Colonic mucosa (tissue), 4 donors: Measurements from ENCODE around the gene PLXNA1. TPM values are rescaled to one million over a fixed set of nuclear protein-coding genes. Genes with fewer than 3 reads are reported as not detected.

Experiments used
- DNase-seq: peaks from one replicate; pipeline ENCODE4 v3.0.0-alpha.2; 2020
- H3K27ac ChIP-seq: fragments of 200-600 bp; one replicate; pipeline ENCODE4 v1.8.0; 2021
- H3K27me3 ChIP-seq: fragments of 200-600 bp; one replicate; pipeline ENCODE4 v1.8.0; 2021
- H3K36me3 ChIP-seq: fragments of 200-600 bp; one replicate; pipeline ENCODE4 v1.8.0; 2021
- H3K4me1 ChIP-seq: fragments of 200-600 bp; one replicate; pipeline ENCODE4 v1.8.0; 2021; ENCODE audit warnings: mild to moderate bottlenecking
- H3K4me3 ChIP-seq: fragments of 200-600 bp; one replicate; pipeline ENCODE4 v1.8.0; 2021
- H3K9ac ChIP-seq, 2 donors: one replicate each; pipeline ENCODE4 v1.7.0; 2013; ENCODE audit warnings: control low read depth in 2 of 2, low read depth in 2 of 2, low read length in 2 of 2
- H3K9me3 ChIP-seq: fragments of 200-600 bp; one replicate; pipeline ENCODE4 v1.8.0; 2021
- intact Hi-C: fragments of 100-400 bp; cut with DNase I; formaldehyde crosslinking; loops from one replicate; pipeline ENCODE4 v1.14.1; 2022
- total RNA-seq, 2 donors: library from RNA; stranded (reverse); fragmentation: NEBNext Ultra II Directional in 1 of 2; extraction: Animal tissue kit (Norgen Biotek cat#: 25700) in 1 of 2; gene quantifications; one replicate each; pipeline ENCODE4 v1.2.1, GENCODE V29; 2021
- TF ChIP-seq, protein P1 (sequence below): fragments of 200-600 bp; IDR thresholded peaks from one replicate; pipeline ENCODE4 v1.8.0; 2022; ENCODE audit warnings: antibody characterized with exemption, mild to moderate bottlenecking
- donor health status: healthy.
- donor health status: DM: no; HTN: no; CAD: no.
- donor health status: DM: no; HTN: no; CAD: no.

The PLXNA1 gene
- total RNA-seq, 2 donors from 2014 or later, result 16.0 to 19.3 TPM

- TF ChIP-seq, protein P1, sequence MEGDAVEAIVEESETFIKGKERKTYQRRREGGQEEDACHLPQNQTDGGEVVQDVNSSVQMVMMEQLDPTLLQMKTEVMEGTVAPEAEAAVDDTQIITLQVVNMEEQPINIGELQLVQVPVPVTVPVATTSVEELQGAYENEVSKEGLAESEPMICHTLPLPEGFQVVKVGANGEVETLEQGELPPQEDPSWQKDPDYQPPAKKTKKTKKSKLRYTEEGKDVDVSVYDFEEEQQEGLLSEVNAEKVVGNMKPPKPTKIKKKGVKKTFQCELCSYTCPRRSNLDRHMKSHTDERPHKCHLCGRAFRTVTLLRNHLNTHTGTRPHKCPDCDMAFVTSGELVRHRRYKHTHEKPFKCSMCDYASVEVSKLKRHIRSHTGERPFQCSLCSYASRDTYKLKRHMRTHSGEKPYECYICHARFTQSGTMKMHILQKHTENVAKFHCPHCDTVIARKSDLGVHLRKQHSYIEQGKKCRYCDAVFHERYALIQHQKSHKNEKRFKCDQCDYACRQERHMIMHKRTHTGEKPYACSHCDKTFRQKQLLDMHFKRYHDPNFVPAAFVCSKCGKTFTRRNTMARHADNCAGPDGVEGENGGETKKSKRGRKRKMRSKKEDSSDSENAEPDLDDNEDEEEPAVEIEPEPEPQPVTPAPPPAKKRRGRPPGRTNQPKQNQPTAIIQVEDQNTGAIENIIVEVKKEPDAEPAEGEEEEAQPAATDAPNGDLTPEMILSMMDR, result no peak
- intact Hi-C loops, result no loop called here
- H3K4me1 ChIP-seq, result no peaks in the 10 kb centered on the region
- H3K36me3 ChIP-seq, result no peaks in the 10 kb centered on the region
- no peak overlapping the region for H3K9ac ChIP-seq
- no peak overlapping the region for H3K4me3 ChIP-seq
- no peak for DNase-seq
- H3K9me3 ChIP-seq, result no peaks in the 10 kb centered on the region
- H3K27ac ChIP-seq, result no peak overlapping the region
- no peaks in the 10 kb centered on the region for H3K27me3 ChIP-seq
These were observed 9.9 kb downstream of the PLXNA1 start for GRCh38 chr3:126992776-126993175.

DNA sequence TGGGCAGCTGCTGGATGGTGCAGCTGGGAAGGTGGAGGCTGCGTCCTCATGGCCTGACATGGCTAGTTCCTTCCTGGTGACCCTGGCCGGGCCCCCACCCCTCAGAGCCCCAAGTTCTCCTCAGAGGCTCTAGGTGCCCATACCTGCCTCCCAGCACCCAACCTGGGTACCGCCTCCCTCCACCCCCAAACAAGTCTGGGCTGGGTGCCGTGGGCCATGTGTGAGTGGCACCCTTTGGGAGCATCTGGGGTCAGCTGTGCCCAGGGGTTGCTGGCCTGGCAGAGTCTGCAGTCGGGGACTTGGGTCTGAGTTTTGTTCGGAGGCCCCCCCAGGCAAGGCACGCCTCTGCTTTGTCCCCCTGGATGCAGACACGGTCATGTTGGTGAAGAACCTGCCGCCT is 10.5 kb downstream of the PLXNA1 start:
- Histone ChIP-seq H3K4me3 (no peak overlapping the region), H3K9me3 (no peaks in the 10 kb centered on the region), H3K27ac (no peak overlapping the region), H3K4me1 (no peaks in the 10 kb centered on the region), H3K36me3 (no peaks in the 10 kb centered on the region), H3K27me3 (no peaks in the 10 kb centered on the region), H3K9ac (no peak overlapping the region)
- intact Hi-C loops, result no loop called here
- TF ChIP-seq, protein P1, result no peak
- DNase-seq, result no peak

GRCh38 chr3:126994661-126995245 is 11.8 kb downstream of the PLXNA1 start:
- Histone ChIP-seq H3K27ac (no peak overlapping the region), H3K36me3 (no peaks in the 10 kb centered on the region), H3K9ac (no peak overlapping the region), H3K27me3 (no peaks in the 10 kb centered on the region), H3K4me3 (no peak overlapping the region), H3K9me3 (no peaks in the 10 kb centered on the region), H3K4me1 (no peaks in the 10 kb centered on the region)
- no peak for DNase-seq
- TF ChIP-seq, protein P1, result no peak
- intact Hi-C loops, result no loop called here

GRCh38 chr3:126995254-126995780 is 12.4 kb downstream of the PLXNA1 start:
- TF ChIP-seq, protein P1, result no peak
- no peak overlapping the region for H3K9ac ChIP-seq

DNA sequence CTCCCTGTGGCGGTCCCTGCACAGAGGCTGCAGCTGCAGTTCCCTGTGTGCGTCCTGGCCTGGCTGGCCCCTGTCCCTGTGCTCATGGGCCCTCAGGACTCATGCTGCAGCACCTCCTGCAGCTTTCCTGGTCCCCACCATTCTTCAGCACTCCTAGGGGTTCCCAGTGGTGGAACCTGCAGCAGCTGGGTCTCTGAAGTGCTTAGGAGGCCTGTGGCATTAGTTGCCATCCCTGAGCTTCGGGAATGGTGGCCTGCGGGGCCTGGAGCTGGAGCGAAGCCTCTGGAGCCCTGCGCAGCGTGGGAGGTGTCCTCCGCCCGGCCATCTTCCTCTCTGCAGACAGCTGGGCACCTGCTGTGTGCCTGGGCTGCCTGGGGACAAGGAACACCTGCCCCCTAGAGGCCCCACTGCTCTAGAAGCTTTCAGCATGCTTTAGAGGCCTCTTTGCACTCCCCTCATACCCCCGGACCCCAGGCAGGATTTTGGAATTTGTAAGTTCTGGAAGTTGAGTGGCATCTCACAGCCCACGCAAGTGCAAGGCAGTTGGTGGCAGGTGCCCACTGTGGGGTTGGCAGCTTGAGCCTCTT is 13.1 kb downstream of the PLXNA1 start:
- TF ChIP-seq, protein P1, result no peak
- Histone ChIP-seq H3K27me3 (no peaks in the 10 kb centered on the region), H3K4me3 (no peak overlapping the region), H3K36me3 (no peaks in the 10 kb centered on the region), H3K27ac (no peak overlapping the region), H3K4me1 (no peaks in the 10 kb centered on the region), H3K9me3 (no peaks in the 10 kb centered on the region), H3K9ac (no peak overlapping the region)
- DNase-seq, result no peak
- intact Hi-C loops, result no loop called here

More at GRCh38 chr3:126995254-126995780, 12.4 kb downstream of the PLXNA1 start:
- H3K27me3 ChIP-seq, result no peaks in the 10 kb centered on the region
- no peaks in the 10 kb centered on the region for H3K36me3 ChIP-seq
- no peaks in the 10 kb centered on the region for H3K4me1 ChIP-seq
- H3K4me3 ChIP-seq, result no peak overlapping the region
- intact Hi-C loops, result no loop called here
- no peak overlapping the region for H3K27ac ChIP-seq
- no peak for DNase-seq
- H3K9me3 ChIP-seq, result no peaks in the 10 kb centered on the region
